CD4-positive, alpha-beta memory T cell (primary cell): ENCODE data around the gene SYNPO. TPM values are rescaled to one million over a fixed set of nuclear protein-coding genes. Genes with fewer than 3 reads are reported as not detected.
A peak's percentile ranks its signal among the peaks of the same experiment; 100 is the strongest.

Experiments
- CTCF ChIA-PET: fragments of 350-600 bp; sonication (Branson Sonifier 250); formaldehyde crosslinking; loops from one replicate; lab custom pipeline; 2021; ENCODE audit warnings: inconsistent platforms; ENCODE audit not compliant: partially characterized antibody; lab: Charles Lee
- POLR2A ChIA-PET: fragments of 350-600 bp; sonication (Branson Sonifier 250); formaldehyde crosslinking; loops from one replicate; lab custom pipeline; 2021; ENCODE audit not compliant: partially characterized antibody; lab: Charles Lee
- DNase-seq, 5 donors: peaks; one replicate each; pipeline versions ENCODE4 v3.0.0 to v3.0.0-alpha.2; 2020 to 2022; ENCODE audit warnings: mixed read lengths in 1 of 5
- H3K27ac ChIP-seq: one replicate; pipeline ENCODE4 v1.7.0; 2013; ENCODE audit warnings: low read depth, low read length
- H3K27me3 ChIP-seq: 2 replicates; pipeline ENCODE4 v1.7.0; 2013; ENCODE audit warnings: mild to moderate bottlenecking, low read length, moderate library complexity; ENCODE audit not compliant: insufficient read depth
- H3K36me3 ChIP-seq: 2 replicates; pipeline ENCODE4 v1.7.0; 2013; ENCODE audit warnings: mild to moderate bottlenecking, low read length, moderate library complexity; ENCODE audit not compliant: insufficient read depth
- H3K4me1 ChIP-seq: 2 replicates; pipeline ENCODE4 v1.7.0; 2013; ENCODE audit warnings: mild to moderate bottlenecking, low read length, moderate library complexity; ENCODE audit not compliant: insufficient read depth
- H3K4me3 ChIP-seq, 2 donors: one replicate each; pipeline ENCODE4 v1.7.0; 2013; ENCODE audit warnings: low read length in 2 of 2, mild to moderate bottlenecking in 1 of 2
- H3K9me3 ChIP-seq, 2 donors: one replicate each; pipeline ENCODE4 v1.7.0; 2013; ENCODE audit warnings: low read length in 2 of 2, control low read depth in 1 of 2; ENCODE audit not compliant: control insufficient read depth in 1 of 2
- H3K27ac Mint-ChIP-seq, 7 donors: one replicate each; pipeline ENCODE4 v1.8.0; 2020 to 2021; ENCODE audit warnings: mixed read lengths in 7 of 7, mild to moderate bottlenecking in 6 of 7, inconsistent platforms in 3 of 7, moderate library complexity in 3 of 7
- H3K27me3 Mint-ChIP-seq, 2 donors: one replicate each; pipeline ENCODE4 v1.8.0; 2020 to 2021; ENCODE audit warnings: mixed read lengths in 2 of 2
- H3K36me3 Mint-ChIP-seq, 2 donors: one replicate each; pipeline ENCODE4 v1.8.0; 2020 to 2021; ENCODE audit warnings: mixed read lengths in 2 of 2, inconsistent platforms in 1 of 2, mild to moderate bottlenecking in 1 of 2
- H3K4me1 Mint-ChIP-seq, 4 donors: one replicate each; pipeline ENCODE4 v1.8.0; 2020 to 2021; ENCODE audit warnings: mixed read lengths in 4 of 4, mild to moderate bottlenecking in 1 of 4
- H3K4me3 Mint-ChIP-seq, 8 donors: one replicate each; pipeline ENCODE4 v1.8.0; 2020 to 2021; ENCODE audit warnings: mixed read lengths in 8 of 8, mild to moderate bottlenecking in 7 of 8, moderate library complexity in 6 of 8, inconsistent platforms in 3 of 8
- H3K9me3 Mint-ChIP-seq, 8 donors: one replicate each; pipeline ENCODE4 v1.8.0; 2020 to 2021; ENCODE audit warnings: mixed read lengths in 8 of 8, mild to moderate bottlenecking in 5 of 8, inconsistent platforms in 3 of 8, moderate library complexity in 1 of 8
- intact Hi-C: fragments of 100-400 bp; cut with micrococcal nuclease; formaldehyde crosslinking; loops from one replicate; pipeline ENCODE4 v1.15.1; 2023
- polyA plus RNA-seq, 2 donors: library from polyadenylated mRNA; unstranded; fragments of 300-500 nt; fragmentation: Illumina TruSeq; gene quantifications; one replicate each; pipeline ENCODE4 v1.2.3, GENCODE V29; 2021
- total RNA-seq, 2 experiments: library from RNA; stranded (reverse); gene quantifications; one replicate each; pipeline ENCODE4 v1.2.3, GENCODE V29; 2021

Gene SYNPO
- total and polyA plus RNA-seq, 4 experiments from 2014 or later, result 0.06 TPM; not detected in 3

- no peak for DNase-seq
- intact Hi-C loops, result no loop called here
- ChIA-PET CTCF (interaction anchor here (0.6 to 1.3 kb wide), 2 partner anchors 8 to 544 kb away, joined by 4 read pairs; partner anchors contain the start of gene RBM22), POLR2A (interaction anchor here (1.0 kb wide), 1 partner anchor 8 kb away, joined by 4 read pairs; the partner anchor contains the start of gene RBM22)
- H3K27me3 Mint-ChIP-seq, result no peaks in the 10 kb centered on the region
- Histone ChIP-seq H3K27me3 (no peaks in the 10 kb centered on the region), H3K36me3 (peaks cover 65% of the 10 kb centered on the region), H3K4me3 (no peak overlapping the region), H3K27ac (no peak overlapping the region), H3K9me3 (no peaks in the 10 kb centered on the region), H3K4me1 (no peaks in the 10 kb centered on the region)
- H3K4me1 Mint-ChIP-seq, result no peaks in the 10 kb centered on the region
- no peak overlapping the region for H3K4me3 Mint-ChIP-seq
- H3K36me3 Mint-ChIP-seq, result peaks cover 60 to 79% of the 10 kb centered on the region in 2 donors
- H3K27ac Mint-ChIP-seq, result peak overlapping the region in 1 of 7 donors; percentile 55
- H3K9me3 Mint-ChIP-seq, result no peaks in the 10 kb centered on the region
Observed at GRCh38 chr5:150692276-150692675, 51.8 kb downstream of the SYNPO start.

DNA sequence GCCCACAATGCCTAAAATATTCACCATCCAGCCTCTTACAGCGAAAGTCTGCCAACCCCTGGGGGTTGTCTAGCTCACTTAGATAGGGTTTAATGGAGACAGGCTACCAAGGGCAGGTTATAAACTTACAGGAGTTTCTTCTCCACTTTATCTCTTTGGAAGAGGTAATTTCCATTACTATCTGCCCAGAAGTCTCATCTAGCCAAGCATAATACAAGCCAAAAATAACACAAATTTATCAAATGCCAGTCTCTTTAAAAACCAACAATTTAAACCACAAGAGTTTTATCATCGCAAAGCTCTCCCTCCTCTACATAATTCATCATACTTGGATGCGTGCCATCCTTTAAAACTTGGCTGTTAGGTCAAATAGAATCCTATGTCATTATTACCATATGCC, 54.2 kb downstream of the SYNPO start:
- Histone ChIP-seq H3K4me3 (no peak overlapping the region), H3K4me1 (peaks cover 11% of the 10 kb centered on the region), H3K27ac (no peak overlapping the region), H3K27me3 (no peaks in the 10 kb centered on the region), H3K36me3 (peaks cover 83% of the 10 kb centered on the region), H3K9me3 (no peaks in the 10 kb centered on the region)
- Mint-ChIP-seq H3K4me1 (peaks cover 0 to 5% (median 2%) of the 10 kb centered on the region in 4 donors), H3K9me3 (no peaks in the 10 kb centered on the region), H3K4me3 (no peak overlapping the region), H3K27ac (peak overlapping the region in 1 of 7 donors; percentile 21), H3K27me3 (no peaks in the 10 kb centered on the region), H3K36me3 (peaks cover 61 to 86% of the 10 kb centered on the region in 2 donors)
- intact Hi-C loops, result no loop called here
- CTCF ChIA-PET, result interaction anchor here (1.1 kb wide), 1 partner anchor 84 kb away, joined by 4 read pairs; the partner anchor contains the start of gene SMIM3
- POLR2A ChIA-PET, result interaction anchor here (1.0 to 1.1 kb wide), 2 partner anchors 64 to 84 kb away, joined by 3 to 5 read pairs; partner anchors contain the start of gene SMIM3
- DNase-seq, result no peak

- no peaks in the 10 kb centered on the region for H3K27me3 Mint-ChIP-seq
- H3K27ac Mint-ChIP-seq, result no peak overlapping the region
- no peak for DNase-seq
- ChIA-PET POLR2A (interaction anchor here (0.7 to 3.8 kb wide), 25 partner anchors 9 to 1149 kb away, joined by 3 to 53 read pairs (median 5); partner anchors contain the start of genes CD74, CSNK1A1, DCTN4 and HMGXB3), CTCF (interaction anchor here (0.7 to 4.7 kb wide), 31 partner anchors 8 to 415 kb away, joined by 3 to 71 read pairs (median 6); partner anchors contain the start of genes DCTN4, IRGM and SMIM3)
- H3K4me3 ChIP-seq, result peak overlapping the region; percentile 92 to 93
- intact Hi-C loops, result loop anchor here (1.0 to 5.0 kb wide), 5 partner anchors 44 to 553 kb away; partner anchors contain the start of gene GM2A
- H3K9me3 ChIP-seq, result no peaks in the 10 kb centered on the region
- peaks cover 38% of the 10 kb centered on the region for H3K36me3 ChIP-seq
- peak overlapping the region; percentile 94 for H3K27ac ChIP-seq
- peaks cover 23% of the 10 kb centered on the region for H3K4me1 ChIP-seq
- peaks cover 21 to 38% of the 10 kb centered on the region in 2 donors for H3K36me3 Mint-ChIP-seq
- no peak overlapping the region for H3K4me3 Mint-ChIP-seq
- H3K9me3 Mint-ChIP-seq, result no peaks in the 10 kb centered on the region
- peaks cover 0 to 12% (median 4%) of the 10 kb centered on the region in 4 donors for H3K4me1 Mint-ChIP-seq
- H3K27me3 ChIP-seq, result no peaks in the 10 kb centered on the region
Observed at GRCh38 chr5:150700246-150700593, 59.8 kb downstream of the SYNPO start.

DNA sequence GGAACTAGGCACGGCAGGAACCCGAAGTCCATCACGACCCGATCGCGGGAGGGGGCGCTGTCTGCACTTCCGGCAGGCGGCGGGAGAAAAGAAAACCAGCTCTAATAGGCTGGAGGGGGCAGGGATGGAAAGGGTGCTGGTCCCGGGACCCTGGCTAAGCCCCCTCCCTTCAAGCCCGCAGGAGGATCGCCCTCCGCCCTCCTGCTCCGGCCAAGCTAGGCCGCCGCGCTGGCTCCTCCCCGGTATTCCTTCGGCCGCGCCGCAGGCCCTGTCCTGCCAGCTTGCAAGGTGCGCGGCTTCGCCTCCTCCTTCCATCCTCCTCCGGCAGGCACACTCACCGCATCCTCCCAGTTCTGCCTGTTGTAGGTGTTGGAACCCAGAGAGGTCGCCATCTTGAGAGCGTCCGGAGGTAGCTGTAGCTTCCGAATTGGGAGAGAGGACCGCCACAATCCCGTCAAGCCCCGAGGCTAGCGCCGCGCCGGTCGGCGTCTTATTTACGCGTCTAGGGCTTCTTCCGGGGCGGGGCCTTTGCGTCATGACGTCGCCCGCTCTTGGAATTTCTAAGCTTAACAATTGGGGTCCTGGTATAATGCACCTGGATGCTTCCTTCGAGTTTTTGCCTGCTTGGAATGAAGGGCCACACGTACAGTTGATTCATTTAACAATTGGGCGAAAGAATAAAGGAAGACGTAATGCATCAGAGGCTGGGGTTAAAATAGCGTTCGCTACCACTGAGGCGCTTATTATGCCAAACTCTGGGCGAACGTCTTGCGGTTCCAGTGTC, 60.3 kb downstream of the SYNPO start, which contains the start of gene RBM22:
TSS of gene RBM22 (minus strand) at position 469 of the 784 bp plus-strand sequence. CDS start at position 392, 77 bp downstream.
- H3K27ac ChIP-seq, result peak within 1 kb of the TSS; percentile 94
- peaks cover 16 to 32% of the 10 kb centered on the region in 2 donors for H3K36me3 Mint-ChIP-seq
- H3K27ac Mint-ChIP-seq, result peak within 1 kb of the TSS in 1 of 7 donors; percentile 84
- H3K9me3 ChIP-seq, result no peaks in the 10 kb centered on the region
- ChIA-PET CTCF (interaction anchor here (0.7 to 4.7 kb wide), 33 partner anchors 8 to 552 kb away, joined by 3 to 71 read pairs (median 6); partner anchors contain the start of genes DCTN4, GM2A, IRGM and SMIM3), POLR2A (interaction anchor here (0.7 to 3.8 kb wide), 37 partner anchors 8 to 1150 kb away, joined by 3 to 53 read pairs (median 4); partner anchors contain the start of genes CD74, CSNK1A1, DCTN4 and GM2A)
- peak within 1 kb of the TSS; percentile 92 to 93 for H3K4me3 ChIP-seq
- H3K4me1 ChIP-seq, result peaks cover 23% of the 10 kb centered on the region
- H3K36me3 ChIP-seq, result peaks cover 32% of the 10 kb centered on the region
- no peaks in the 10 kb centered on the region for H3K27me3 ChIP-seq
- intact Hi-C loops, result loop anchor here (1.0 to 5.0 kb wide), 11 partner anchors 44 to 552 kb away; partner anchors contain the start of genes CD74, GM2A, RPS14 and TCOF1
- H3K4me1 Mint-ChIP-seq, result peaks cover 0 to 12% (median 4%) of the 10 kb centered on the region in 4 donors
- no peaks in the 10 kb centered on the region for H3K27me3 Mint-ChIP-seq
- no peaks in the 10 kb centered on the region for H3K9me3 Mint-ChIP-seq
- H3K4me3 Mint-ChIP-seq, result peak within 1 kb of the TSS in 1 of 8 donors; percentile 60
- peak; percentile 90 to 95 (median 91) for DNase-seq

GRCh38 chr5:150703762-150704161, 63.3 kb downstream of the SYNPO start:
- no peak overlapping the region for H3K4me3 Mint-ChIP-seq
- peaks cover 0 to 8% (median 4%) of the 10 kb centered on the region in 4 donors for H3K4me1 Mint-ChIP-seq
- peaks cover 10 to 21% of the 10 kb centered on the region in 2 donors for H3K36me3 Mint-ChIP-seq
- Histone ChIP-seq H3K9me3 (no peaks in the 10 kb centered on the region), H3K27ac (no peak overlapping the region), H3K27me3 (no peaks in the 10 kb centered on the region), H3K36me3 (peaks cover 12% of the 10 kb centered on the region), H3K4me1 (peaks cover 20% of the 10 kb centered on the region), H3K4me3 (no peak overlapping the region)
- no peak overlapping the region for H3K27ac Mint-ChIP-seq
- no peaks in the 10 kb centered on the region for H3K27me3 Mint-ChIP-seq
- DNase-seq, result no peak
- POLR2A ChIA-PET, result interaction anchor here (0.8 to 1.4 kb wide), 3 partner anchors 55 to 80 kb away, joined by 3 to 4 read pairs (median 4); partner anchors contain the start of genes DCTN4 and SMIM3
- CTCF ChIA-PET, result interaction anchor here (1.5 to 2.1 kb wide), 3 partner anchors 11 to 143 kb away, joined by 3 to 10 read pairs (median 6); partner anchors contain the start of gene IRGM
- intact Hi-C loops, result loop anchor here (5.0 kb wide), 1 partner anchor 141 kb away; no protein-coding TSS in a partner anchor
- H3K9me3 Mint-ChIP-seq, result no peaks in the 10 kb centered on the region

- H3K4me1 Mint-ChIP-seq, result peaks cover 0 to 3% (median under 1%) of the 10 kb centered on the region in 4 donors
- intact Hi-C loops, result no loop called here
- no peak overlapping the region for H3K4me3 ChIP-seq
- no peaks in the 10 kb centered on the region for H3K9me3 ChIP-seq
- no peak overlapping the region for H3K4me3 Mint-ChIP-seq
- H3K27me3 Mint-ChIP-seq, result no peaks in the 10 kb centered on the region
- H3K9me3 Mint-ChIP-seq, result no peaks in the 10 kb centered on the region
- H3K36me3 ChIP-seq, result peaks cover 22% of the 10 kb centered on the region
- peak overlapping the region in 3 of 7 donors; percentile 24 to 57 (median 29) for H3K27ac Mint-ChIP-seq
- no peak for DNase-seq
- H3K27ac ChIP-seq, result no peak overlapping the region
- POLR2A ChIA-PET, result interaction anchor here (2.1 kb wide), 1 partner anchor 20 kb away, joined by 4 read pairs; no protein-coding TSS in a partner anchor
- H3K27me3 ChIP-seq, result no peaks in the 10 kb centered on the region
- CTCF ChIA-PET, result interaction anchor here (0.8 to 1.3 kb wide), 2 partner anchors 9 to 28 kb away, joined by 3 to 6 read pairs; no protein-coding TSS in a partner anchor
- H3K4me1 ChIP-seq, result peaks cover under 1% of the 10 kb centered on the region
- peaks cover 19 to 42% of the 10 kb centered on the region in 2 donors for H3K36me3 Mint-ChIP-seq
Observed at GRCh38 chr5:150706776-150707390, 66.4 kb downstream of the SYNPO start.
